Stimulated activated memory B cell treated with anti-CD40 and anti-IgM and Interleukin-4, amounts not matched to agents 10 μg/mL and 1 μg/mL and 100 μg/mL, for 72 hours (primary cell): ENCODE data around the gene LAMA2.

Experiments
- ATAC-seq: fragments of 150-1000 bp; cut with Tn5 transposase; 2 replicates; pipeline ENCODE4 v1.10.0; 2021
- H3K27ac Mint-ChIP-seq: one replicate; pipeline ENCODE4 v1.8.0; 2022; ENCODE audit warnings: mild to moderate bottlenecking, mixed read lengths
- H3K27me3 Mint-ChIP-seq: one replicate; pipeline ENCODE4 v1.8.0; 2022; ENCODE audit warnings: mixed read lengths
- H3K36me3 Mint-ChIP-seq: one replicate; pipeline ENCODE4 v1.8.0; 2022; ENCODE audit warnings: mixed read lengths
- H3K4me1 Mint-ChIP-seq: one replicate; pipeline ENCODE4 v1.8.0; 2022; ENCODE audit warnings: mixed read lengths
- H3K4me3 Mint-ChIP-seq: one replicate; pipeline ENCODE4 v1.8.0; 2022; ENCODE audit warnings: mild to moderate bottlenecking, moderate library complexity, mixed read lengths
- H3K9me3 Mint-ChIP-seq: one replicate; pipeline ENCODE4 v1.8.0; 2022; ENCODE audit warnings: mixed read lengths

Gene LAMA2

GRCh38 chr6:129297592-129297991 is 414.7 kb downstream of the LAMA2 start:
- no peaks in the 10 kb centered on the region for H3K4me1 Mint-ChIP-seq
- H3K27me3 Mint-ChIP-seq, result no peaks in the 10 kb centered on the region
- no peak overlapping the region for H3K4me3 Mint-ChIP-seq
- no peaks in the 10 kb centered on the region for H3K36me3 Mint-ChIP-seq
- H3K9me3 Mint-ChIP-seq, result no peaks in the 10 kb centered on the region
- H3K27ac Mint-ChIP-seq, result no peak overlapping the region
- no peak for ATAC-seq

- Mint-ChIP-seq H3K4me3 (no peak overlapping the region), H3K27ac (no peak overlapping the region), H3K36me3 (no peaks in the 10 kb centered on the region), H3K27me3 (no peaks in the 10 kb centered on the region), H3K9me3 (no peaks in the 10 kb centered on the region), H3K4me1 (no peaks in the 10 kb centered on the region)
- no peak for ATAC-seq
Observed at GRCh38 chr6:129302671-129303070, 419.7 kb downstream of the LAMA2 start.

GRCh38 chr6:129306826-129307225 is 423.9 kb downstream of the LAMA2 start:
- no peaks in the 10 kb centered on the region for H3K36me3 Mint-ChIP-seq
- no peaks in the 10 kb centered on the region for H3K27me3 Mint-ChIP-seq
- ATAC-seq, result no peak
- H3K27ac Mint-ChIP-seq, result no peak overlapping the region
- no peak overlapping the region for H3K4me3 Mint-ChIP-seq
- H3K4me1 Mint-ChIP-seq, result no peaks in the 10 kb centered on the region
- no peaks in the 10 kb centered on the region for H3K9me3 Mint-ChIP-seq

GRCh38 chr6:129307845-129308244 is 424.9 kb downstream of the LAMA2 start:
- H3K36me3 Mint-ChIP-seq, result no peaks in the 10 kb centered on the region
- no peaks in the 10 kb centered on the region for H3K27me3 Mint-ChIP-seq
- ATAC-seq, result no peak

GRCh38 chr6:129309154-129309553 is 426.2 kb downstream of the LAMA2 start:
- Mint-ChIP-seq H3K27ac (no peak overlapping the region), H3K4me1 (no peaks in the 10 kb centered on the region), H3K4me3 (no peak overlapping the region), H3K36me3 (no peaks in the 10 kb centered on the region), H3K27me3 (no peaks in the 10 kb centered on the region), H3K9me3 (no peaks in the 10 kb centered on the region)
- no peak for ATAC-seq

More at GRCh38 chr6:129307845-129308244, 424.9 kb downstream of the LAMA2 start:
- no peaks in the 10 kb centered on the region for H3K9me3 Mint-ChIP-seq
- H3K4me3 Mint-ChIP-seq, result no peak overlapping the region
- H3K4me1 Mint-ChIP-seq, result no peaks in the 10 kb centered on the region
- no peak overlapping the region for H3K27ac Mint-ChIP-seq

GRCh38 chr6:129312880-129313279 is 429.9 kb downstream of the LAMA2 start:
- no peaks in the 10 kb centered on the region for H3K4me1 Mint-ChIP-seq
- H3K27me3 Mint-ChIP-seq, result no peaks in the 10 kb centered on the region
- H3K4me3 Mint-ChIP-seq, result no peak overlapping the region
- no peaks in the 10 kb centered on the region for H3K9me3 Mint-ChIP-seq
- no peak for ATAC-seq
- H3K27ac Mint-ChIP-seq, result no peak overlapping the region
- no peaks in the 10 kb centered on the region for H3K36me3 Mint-ChIP-seq

GRCh38 chr6:129314575-129314974 is 431.6 kb downstream of the LAMA2 start:
- Mint-ChIP-seq H3K4me1 (no peaks in the 10 kb centered on the region), H3K27ac (no peak overlapping the region), H3K4me3 (no peak overlapping the region), H3K36me3 (no peaks in the 10 kb centered on the region), H3K9me3 (no peaks in the 10 kb centered on the region), H3K27me3 (no peaks in the 10 kb centered on the region)
- no peak for ATAC-seq

GRCh38 chr6:129317931-129318820 is 435.2 kb downstream of the LAMA2 start:
- no peak overlapping the region for H3K27ac Mint-ChIP-seq
- H3K36me3 Mint-ChIP-seq, result no peaks in the 10 kb centered on the region
- H3K4me1 Mint-ChIP-seq, result no peaks in the 10 kb centered on the region
- H3K9me3 Mint-ChIP-seq, result no peaks in the 10 kb centered on the region
- H3K27me3 Mint-ChIP-seq, result no peaks in the 10 kb centered on the region
- H3K4me3 Mint-ChIP-seq, result no peak overlapping the region
- ATAC-seq, result no peak

GRCh38 chr6:129320892-129321291 is 438.0 kb downstream of the LAMA2 start:
- no peak for ATAC-seq
- Mint-ChIP-seq H3K9me3 (no peaks in the 10 kb centered on the region), H3K4me3 (no peak overlapping the region), H3K36me3 (no peaks in the 10 kb centered on the region), H3K4me1 (no peaks in the 10 kb centered on the region), H3K27ac (no peak overlapping the region), H3K27me3 (no peaks in the 10 kb centered on the region)

GRCh38 chr6:129321303-129321702 is 438.4 kb downstream of the LAMA2 start:
- peak; percentile 22 for ATAC-seq
- Mint-ChIP-seq H3K4me1 (no peaks in the 10 kb centered on the region), H3K36me3 (no peaks in the 10 kb centered on the region), H3K27ac (no peak overlapping the region), H3K9me3 (no peaks in the 10 kb centered on the region), H3K27me3 (no peaks in the 10 kb centered on the region), H3K4me3 (no peak overlapping the region)

- Mint-ChIP-seq H3K4me3 (no peak overlapping the region), H3K9me3 (no peaks in the 10 kb centered on the region), H3K27me3 (no peaks in the 10 kb centered on the region), H3K36me3 (no peaks in the 10 kb centered on the region), H3K27ac (no peak overlapping the region), H3K4me1 (no peaks in the 10 kb centered on the region)
- ATAC-seq, result no peak
Observed at GRCh38 chr6:129324345-129324744, 441.4 kb downstream of the LAMA2 start.

- ATAC-seq, result no peak
Observed at GRCh38 chr6:129329678-129330077, 446.7 kb downstream of the LAMA2 start.

GRCh38 chr6:129331450-129332138 is 448.7 kb downstream of the LAMA2 start:
- Mint-ChIP-seq H3K4me1 (no peaks in the 10 kb centered on the region), H3K4me3 (no peak overlapping the region), H3K27me3 (no peaks in the 10 kb centered on the region), H3K27ac (no peak overlapping the region), H3K9me3 (no peaks in the 10 kb centered on the region), H3K36me3 (no peaks in the 10 kb centered on the region)
- ATAC-seq, result no peak

More at GRCh38 chr6:129329678-129330077, 446.7 kb downstream of the LAMA2 start:
- no peaks in the 10 kb centered on the region for H3K9me3 Mint-ChIP-seq
- no peaks in the 10 kb centered on the region for H3K36me3 Mint-ChIP-seq
- no peaks in the 10 kb centered on the region for H3K27me3 Mint-ChIP-seq
- no peak overlapping the region for H3K27ac Mint-ChIP-seq
- H3K4me1 Mint-ChIP-seq, result no peaks in the 10 kb centered on the region
- no peak overlapping the region for H3K4me3 Mint-ChIP-seq

- Mint-ChIP-seq H3K4me3 (no peak overlapping the region), H3K27me3 (peaks cover 17% of the 10 kb centered on the region), H3K9me3 (peaks cover 3% of the 10 kb centered on the region), H3K27ac (no peak overlapping the region), H3K36me3 (no peaks in the 10 kb centered on the region), H3K4me1 (no peaks in the 10 kb centered on the region)
- ATAC-seq, result no peak
Observed at GRCh38 chr6:129335792-129336191, 452.9 kb downstream of the LAMA2 start.

GRCh38 chr6:129338683-129339082 is 455.7 kb downstream of the LAMA2 start:
- Mint-ChIP-seq H3K9me3 (peaks cover 3% of the 10 kb centered on the region), H3K27ac (no peak overlapping the region), H3K4me3 (no peak overlapping the region), H3K36me3 (no peaks in the 10 kb centered on the region), H3K27me3 (peaks cover 17% of the 10 kb centered on the region), H3K4me1 (no peaks in the 10 kb centered on the region)
- no peak for ATAC-seq

GRCh38 chr6:129340983-129341382 is 458.0 kb downstream of the LAMA2 start:
- Mint-ChIP-seq H3K9me3 (peaks cover 3% of the 10 kb centered on the region), H3K4me3 (no peak overlapping the region), H3K27me3 (peaks cover 17% of the 10 kb centered on the region), H3K36me3 (no peaks in the 10 kb centered on the region), H3K4me1 (no peaks in the 10 kb centered on the region), H3K27ac (no peak overlapping the region)
- no peak for ATAC-seq
